Measurements from ENCODE around the gene CD74. TPM values are rescaled to one million over a fixed set of nuclear protein-coding genes. Genes with fewer than 3 reads are reported as not detected.

Gene CD74
- total RNA-seq, 1 experiment from 2014 or later: 19.5 TPM

DNA sequence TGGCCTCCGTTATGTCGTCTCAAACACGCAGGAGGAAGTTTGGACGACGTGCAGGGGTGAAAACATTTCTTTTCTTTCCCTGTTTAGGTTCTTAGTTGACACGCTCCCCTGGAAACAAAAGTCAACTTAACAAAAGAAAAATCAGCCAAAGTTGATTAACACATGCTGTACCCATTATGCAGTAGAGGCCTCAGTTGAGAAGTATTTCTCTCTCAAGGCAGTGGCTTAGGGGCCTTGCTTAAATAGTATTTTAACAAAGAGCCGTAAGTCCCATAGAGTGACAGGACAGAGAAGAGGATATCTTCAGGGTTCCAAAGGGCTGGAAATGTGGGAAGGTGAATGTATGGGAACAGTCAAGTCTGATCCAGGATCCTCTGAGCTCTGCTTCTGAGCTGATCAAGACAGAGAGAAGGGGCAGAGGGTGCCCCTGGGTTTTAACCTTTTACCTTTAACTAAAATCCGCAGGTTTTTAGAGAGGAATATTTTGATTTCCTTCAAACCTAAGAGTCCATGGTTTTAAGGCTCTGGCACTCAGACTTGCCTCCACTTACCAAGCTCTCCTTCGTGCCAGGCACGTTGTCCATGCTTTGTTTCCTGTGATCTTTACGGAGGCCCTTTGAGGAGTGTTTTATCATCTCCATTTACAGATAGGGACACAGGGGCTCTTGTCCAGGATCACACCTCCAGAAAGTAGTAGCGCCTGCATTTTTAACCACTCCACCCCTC, 629 bp upstream of the CD74 start:
- Histone ChIP-seq H3K27me3 (ENCODE audit: insufficient read depth, low read length) (no peaks in the 10 kb centered on the region), H2AFZ (ENCODE audit: low read length) (peak overlapping the region; percentile 67), H2BK15ac (ENCODE audit: low read depth, low read length) (no peak overlapping the region), H4K91ac (ENCODE audit: insufficient read length, low read depth, low read length) (no peak overlapping the region), H3T11ph (ENCODE audit: low read length) (no peak overlapping the region), H3K4me1 (ENCODE audit: insufficient read depth, low read length) (peaks cover 4% of the 10 kb centered on the region; the same call in 1 of the 2 replicates), H3K18ac (ENCODE audit: insufficient read length, low read depth, low read length) (peak overlapping the region; percentile 83), H3K23me2 (ENCODE audit: insufficient read length, low read depth, low read length, poor library complexity, severe bottlenecking) (no peaks in the 10 kb centered on the region), H2BK20ac (ENCODE audit: low read depth, low read length, poor library complexity, severe bottlenecking) (no peak overlapping the region), H2BK120ac (ENCODE audit: low read depth, low read length, poor library complexity, severe bottlenecking) (no peak overlapping the region), H3K9me3 (ENCODE audit: control insufficient read depth, low read depth, low read length) (no peaks in the 10 kb centered on the region), H3K9ac (ENCODE audit: extremely low read depth, insufficient read length, low read length) (no peak overlapping the region), H3K79me2 (ENCODE audit: insufficient read depth, low read length) (no peaks in the 10 kb centered on the region), H3K27ac (ENCODE audit: insufficient read length, low read depth, low read length) (no peak overlapping the region), H3K79me1 (ENCODE audit: insufficient read depth, low read depth, low read length, poor library complexity, severe bottlenecking) (no peaks in the 10 kb centered on the region), H3K23ac (ENCODE audit: insufficient read length, low read depth, low read length) (no peak overlapping the region), H2BK12ac (ENCODE audit: insufficient read length, low read depth, low read length) (no peak overlapping the region), H2BK5ac (ENCODE audit: insufficient read length, low read length) (no peak overlapping the region), H3K14ac (ENCODE audit: insufficient read depth, low read length) (no peak overlapping the region), H3K4me2 (ENCODE audit: insufficient read depth, insufficient read length, low read length) (peak overlapping the region; percentile 51), H4K8ac (replicated peaks; ENCODE audit: insufficient read length, low read depth, low read length) (no peak overlapping the region), H4K5ac (ENCODE audit: insufficient read length, low read depth, low read length) (no peak overlapping the region), H4K20me1 (ENCODE audit: control insufficient read depth, insufficient read depth, insufficient read length) (no peaks in the 10 kb centered on the region), H2AK5ac (ENCODE audit: insufficient read length, low read length) (no peak overlapping the region), H3K56ac (ENCODE audit: insufficient read length, low read depth, low read length) (no peak overlapping the region), H3K4ac (ENCODE audit: low read depth, low read length) (no peak overlapping the region)
- peak overlapping the region in 2 of 3 experiments; percentile 23 to 49; a peak in 2 of 7 replicates for H3K27ac Mint-ChIP-seq
- H3K4me3 Mint-ChIP-seq: peak overlapping the region; percentile 61 to 76; a peak in 2 of 5 replicates
- no peaks in the 10 kb centered on the region; the same call in none of the 2 replicates for H3K27me3 Mint-ChIP-seq (ENCODE audit: low read depth)
- H3K36me3 Mint-ChIP-seq (ENCODE audit: insufficient read depth in 1 of 3, low read depth in 3 of 3): no peaks in the 10 kb centered on the region; a peak in 1 of 7 replicates
- no peak for DNase-seq
- TF ChIP-seq, protein P1, sequence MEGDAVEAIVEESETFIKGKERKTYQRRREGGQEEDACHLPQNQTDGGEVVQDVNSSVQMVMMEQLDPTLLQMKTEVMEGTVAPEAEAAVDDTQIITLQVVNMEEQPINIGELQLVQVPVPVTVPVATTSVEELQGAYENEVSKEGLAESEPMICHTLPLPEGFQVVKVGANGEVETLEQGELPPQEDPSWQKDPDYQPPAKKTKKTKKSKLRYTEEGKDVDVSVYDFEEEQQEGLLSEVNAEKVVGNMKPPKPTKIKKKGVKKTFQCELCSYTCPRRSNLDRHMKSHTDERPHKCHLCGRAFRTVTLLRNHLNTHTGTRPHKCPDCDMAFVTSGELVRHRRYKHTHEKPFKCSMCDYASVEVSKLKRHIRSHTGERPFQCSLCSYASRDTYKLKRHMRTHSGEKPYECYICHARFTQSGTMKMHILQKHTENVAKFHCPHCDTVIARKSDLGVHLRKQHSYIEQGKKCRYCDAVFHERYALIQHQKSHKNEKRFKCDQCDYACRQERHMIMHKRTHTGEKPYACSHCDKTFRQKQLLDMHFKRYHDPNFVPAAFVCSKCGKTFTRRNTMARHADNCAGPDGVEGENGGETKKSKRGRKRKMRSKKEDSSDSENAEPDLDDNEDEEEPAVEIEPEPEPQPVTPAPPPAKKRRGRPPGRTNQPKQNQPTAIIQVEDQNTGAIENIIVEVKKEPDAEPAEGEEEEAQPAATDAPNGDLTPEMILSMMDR (conservative IDR thresholded peaks at IDR 0.05): no peak
- WGBS (ENCODE audit: extremely low coverage, insufficient read length, low lambda C conversion rate): no CpG with 5 or more reads among the region's 12 CpGs
- H3K4me1 Mint-ChIP-seq: peaks cover 30 to 38% of the 10 kb centered on the region in 2 experiments
- no peaks in the 10 kb centered on the region; a peak in 1 of 5 replicates for H3K9me3 Mint-ChIP-seq
